WTC11 (cell line): Measurements from ENCODE around the gene RNASET2. TPM values are rescaled to one million over a fixed set of nuclear protein-coding genes. Genes with fewer than 3 reads are reported as not detected.

Experiments
- ATAC-seq: fragments of 200-7000 bp; cut with Tn5 transposase; 2 replicates; pipeline ENCODE4 v1.10.0; 2021; ENCODE audit warnings: mild to moderate bottlenecking, moderate library complexity
- CTCF ChIA-PET: fragments of 300-600 bp; sonication (Branson Sonifier 250); formaldehyde crosslinking; loops from one replicate; lab custom pipeline; 2021; ENCODE audit warnings: antibody characterized with exemption; lab: Charles Lee
- POLR2A ChIA-PET: fragments of 350-600 bp; sonication (Branson Sonifier 250); formaldehyde crosslinking; loops from one replicate; lab custom pipeline; 2021; ENCODE audit warnings: antibody characterized with exemption; lab: Charles Lee
- DNase-seq: peaks from one replicate; pipeline ENCODE4 v3.0.0; 2021; ENCODE audit warnings: low spot score
- H3K27ac Mint-ChIP-seq: 2 replicates; pipeline ENCODE4 v1.8.0; 2021; ENCODE audit warnings: mixed read lengths
- H3K27me3 Mint-ChIP-seq: 2 replicates; pipeline ENCODE4 v1.8.0; 2021; ENCODE audit warnings: low read depth, mild to moderate bottlenecking, moderate library complexity, mixed read lengths
- H3K36me3 Mint-ChIP-seq: 2 replicates; pipeline ENCODE4 v1.8.0; 2021; ENCODE audit warnings: mixed read lengths
- H3K4me1 Mint-ChIP-seq: 2 replicates; pipeline ENCODE4 v1.8.0; 2022; ENCODE audit warnings: mixed read lengths
- H3K4me3 Mint-ChIP-seq: 2 replicates; pipeline ENCODE4 v1.8.0; 2021; ENCODE audit warnings: mild to moderate bottlenecking, moderate library complexity, mixed read lengths
- H3K9me3 Mint-ChIP-seq: 2 replicates; pipeline ENCODE4 v1.8.0; 2021; ENCODE audit warnings: mixed read lengths
- EMX1 ChIP-seq: fragments of 250-450 bp; sonication (Bioruptor Pico); IDR thresholded peaks from 2 replicates; pipeline ENCODE4 v1.8.0; 2021; ENCODE audit warnings: mild to moderate bottlenecking
- IRF2 ChIP-seq: sonication (generic); formaldehyde crosslinking; IDR thresholded peaks from 2 replicates; pipeline ENCODE4 v1.8.0; 2022; ENCODE audit warnings: low read depth, missing genetic modification reagents, borderline replicate concordance
- NFATC4 ChIP-seq: fragments of 250-450 bp; sonication (Bioruptor Pico); IDR thresholded peaks from 2 replicates; pipeline ENCODE4 v1.9.0; 2021; ENCODE audit warnings: mild to moderate bottlenecking
- SMAD3 ChIP-seq: sonication (generic); formaldehyde crosslinking; IDR thresholded peaks from 2 replicates; pipeline ENCODE4 v1.8.0; 2022; ENCODE audit warnings: missing genetic modification reagents, mild to moderate bottlenecking, borderline replicate concordance
- TCF7 ChIP-seq: sonication (generic); formaldehyde crosslinking; IDR thresholded peaks from 2 replicates; pipeline ENCODE4 v1.8.0; 2022; ENCODE audit warnings: mild to moderate bottlenecking, low read depth, missing genetic modification reagents, moderate library complexity
- TEAD1 ChIP-seq: sonication (generic); formaldehyde crosslinking; IDR thresholded peaks from 2 replicates; pipeline ENCODE4 v1.8.0; 2022; ENCODE audit warnings: mild to moderate bottlenecking, missing genetic modification reagents
- TEAD4 ChIP-seq: sonication (generic); formaldehyde crosslinking; IDR thresholded peaks from 2 replicates; pipeline ENCODE4 v1.8.0; 2022; ENCODE audit warnings: mild to moderate bottlenecking, missing genetic modification reagents
- ZNF232 ChIP-seq: sonication (generic); formaldehyde crosslinking; IDR thresholded peaks from 2 replicates; pipeline ENCODE4 v1.8.0; 2022; ENCODE audit warnings: mild to moderate bottlenecking, missing genetic modification reagents
- ZNF317 ChIP-seq: sonication (generic); formaldehyde crosslinking; IDR thresholded peaks from 2 replicates; pipeline ENCODE4 v1.8.1; 2023; ENCODE audit warnings: low read depth, mild to moderate bottlenecking, moderate library complexity, missing genetic modification reagents, borderline replicate concordance
- ZNF423 ChIP-seq: fragments of 250-450 bp; sonication (Bioruptor Pico); IDR thresholded peaks from 2 replicates; pipeline ENCODE4 v2.1.2; 2022; ENCODE audit warnings: mild to moderate bottlenecking, moderate library complexity
- total RNA-seq: library from RNA; stranded (reverse); gene quantifications from 3 replicates; pipeline ENCODE4 v1.2.3, GENCODE V29; 2021
- TF ChIP-seq, protein P1 (sequence below): fragments of 250-450 bp; sonication (Bioruptor Pico); IDR thresholded peaks from 2 replicates; pipeline ENCODE4 v1.9.0; 2021; ENCODE audit warnings: moderate library complexity, mild to moderate bottlenecking, inconsistent platforms, borderline replicate concordance
- TF ChIP-seq, protein P2 (sequence below): sonication (generic); formaldehyde crosslinking; IDR thresholded peaks from 2 replicates; pipeline ENCODE4 v1.8.1; 2023; ENCODE audit warnings: mild to moderate bottlenecking, moderate library complexity, missing genetic modification reagents
- TF ChIP-seq, protein P3 (sequence below): sonication (generic); formaldehyde crosslinking; IDR thresholded peaks from 2 replicates; pipeline ENCODE4 v1.8.1; 2023; ENCODE audit warnings: mild to moderate bottlenecking, missing genetic modification reagents, borderline replicate concordance
- TF ChIP-seq, protein P4 (sequence below): sonication (generic); formaldehyde crosslinking; IDR thresholded peaks from 2 replicates; pipeline ENCODE4 v1.8.1; 2022; ENCODE audit warnings: low read depth, mild to moderate bottlenecking, moderate library complexity, missing genetic modification reagents, borderline replicate concordance
- TF ChIP-seq, protein P5 (sequence below): sonication (generic); formaldehyde crosslinking; IDR thresholded peaks from 2 replicates; pipeline ENCODE4 v1.8.1; 2022; ENCODE audit warnings: low read depth, missing genetic modification reagents, borderline replicate concordance
- TF ChIP-seq, protein P6 (sequence below): sonication (generic); formaldehyde crosslinking; IDR thresholded peaks from 2 replicates; pipeline ENCODE4 v1.8.1; 2022; ENCODE audit warnings: mild to moderate bottlenecking, moderate library complexity, missing genetic modification reagents
- TF ChIP-seq, protein P7 (sequence below): fragments of 250-450 bp; sonication (Bioruptor Pico); IDR thresholded peaks from 2 replicates; pipeline ENCODE4 v1.9.0; 2021; ENCODE audit warnings: mild to moderate bottlenecking, borderline replicate concordance

Gene RNASET2
- total RNA-seq, 1 experiment from 2014 or later: 35.6 TPM

DNA sequence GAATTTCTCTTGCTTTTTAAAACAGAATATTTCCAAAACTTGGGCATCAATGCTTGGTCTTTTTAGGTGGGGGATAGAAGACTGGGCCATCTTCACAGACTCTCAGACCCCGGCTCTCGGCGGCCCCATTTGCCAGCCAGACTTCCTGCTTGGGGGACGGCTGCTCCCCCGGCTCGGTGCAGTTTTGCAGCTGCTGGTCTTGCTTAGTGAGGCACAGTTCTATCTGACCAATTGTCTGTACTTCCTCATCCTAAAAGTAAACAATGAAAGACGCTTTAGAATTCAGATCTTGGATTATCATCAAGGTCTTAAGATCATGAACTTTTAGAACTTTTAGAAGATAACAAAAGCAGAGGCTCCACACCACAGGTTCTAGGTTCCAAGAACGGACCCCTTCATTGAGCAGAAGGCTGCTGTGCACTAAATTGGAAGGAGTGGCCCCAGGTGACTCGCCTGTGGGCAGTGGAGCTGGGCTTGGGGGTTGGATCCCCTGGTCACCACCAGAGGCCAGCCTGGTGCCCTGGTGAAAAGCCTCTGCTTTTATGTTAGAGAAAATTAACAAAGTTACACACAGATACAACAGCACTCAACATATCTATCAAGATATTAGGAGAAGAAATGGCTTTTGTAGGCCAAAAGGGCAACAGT lies 26.7 kb downstream of the RNASET2 start (continued):
- TF ChIP-seq, protein P1, sequence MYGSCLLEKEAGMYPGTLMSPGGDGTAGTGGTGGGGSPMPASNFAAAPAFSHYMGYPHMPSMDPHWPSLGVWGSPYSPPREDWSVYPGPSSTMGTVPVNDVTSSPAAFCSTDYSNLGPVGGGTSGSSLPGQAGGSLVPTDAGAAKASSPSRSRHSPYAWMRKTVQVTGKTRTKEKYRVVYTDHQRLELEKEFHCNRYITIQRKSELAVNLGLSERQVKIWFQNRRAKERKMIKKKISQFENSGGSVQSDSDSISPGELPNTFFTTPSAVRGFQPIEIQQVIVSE (CRISPR knock-in tag): no peak
- TF ChIP-seq, protein P2, sequence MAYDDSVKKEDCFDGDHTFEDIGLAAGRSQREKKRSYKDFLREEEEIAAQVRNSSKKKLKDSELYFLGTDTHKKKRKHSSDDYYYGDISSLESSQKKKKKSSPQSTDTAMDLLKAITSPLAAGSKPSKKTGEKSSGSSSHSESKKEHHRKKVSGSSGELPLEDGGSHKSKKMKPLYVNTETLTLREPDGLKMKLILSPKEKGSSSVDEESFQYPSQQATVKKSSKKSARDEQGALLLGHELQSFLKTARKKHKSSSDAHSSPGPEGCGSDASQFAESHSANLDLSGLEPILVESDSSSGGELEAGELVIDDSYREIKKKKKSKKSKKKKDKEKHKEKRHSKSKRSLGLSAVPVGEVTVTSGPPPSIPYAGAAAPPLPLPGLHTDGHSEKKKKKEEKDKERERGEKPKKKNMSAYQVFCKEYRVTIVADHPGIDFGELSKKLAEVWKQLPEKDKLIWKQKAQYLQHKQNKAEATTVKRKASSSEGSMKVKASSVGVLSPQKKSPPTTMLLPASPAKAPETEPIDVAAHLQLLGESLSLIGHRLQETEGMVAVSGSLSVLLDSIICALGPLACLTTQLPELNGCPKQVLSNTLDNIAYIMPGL (CRISPR knock-in tag): no peak
- TF ChIP-seq, protein P3, sequence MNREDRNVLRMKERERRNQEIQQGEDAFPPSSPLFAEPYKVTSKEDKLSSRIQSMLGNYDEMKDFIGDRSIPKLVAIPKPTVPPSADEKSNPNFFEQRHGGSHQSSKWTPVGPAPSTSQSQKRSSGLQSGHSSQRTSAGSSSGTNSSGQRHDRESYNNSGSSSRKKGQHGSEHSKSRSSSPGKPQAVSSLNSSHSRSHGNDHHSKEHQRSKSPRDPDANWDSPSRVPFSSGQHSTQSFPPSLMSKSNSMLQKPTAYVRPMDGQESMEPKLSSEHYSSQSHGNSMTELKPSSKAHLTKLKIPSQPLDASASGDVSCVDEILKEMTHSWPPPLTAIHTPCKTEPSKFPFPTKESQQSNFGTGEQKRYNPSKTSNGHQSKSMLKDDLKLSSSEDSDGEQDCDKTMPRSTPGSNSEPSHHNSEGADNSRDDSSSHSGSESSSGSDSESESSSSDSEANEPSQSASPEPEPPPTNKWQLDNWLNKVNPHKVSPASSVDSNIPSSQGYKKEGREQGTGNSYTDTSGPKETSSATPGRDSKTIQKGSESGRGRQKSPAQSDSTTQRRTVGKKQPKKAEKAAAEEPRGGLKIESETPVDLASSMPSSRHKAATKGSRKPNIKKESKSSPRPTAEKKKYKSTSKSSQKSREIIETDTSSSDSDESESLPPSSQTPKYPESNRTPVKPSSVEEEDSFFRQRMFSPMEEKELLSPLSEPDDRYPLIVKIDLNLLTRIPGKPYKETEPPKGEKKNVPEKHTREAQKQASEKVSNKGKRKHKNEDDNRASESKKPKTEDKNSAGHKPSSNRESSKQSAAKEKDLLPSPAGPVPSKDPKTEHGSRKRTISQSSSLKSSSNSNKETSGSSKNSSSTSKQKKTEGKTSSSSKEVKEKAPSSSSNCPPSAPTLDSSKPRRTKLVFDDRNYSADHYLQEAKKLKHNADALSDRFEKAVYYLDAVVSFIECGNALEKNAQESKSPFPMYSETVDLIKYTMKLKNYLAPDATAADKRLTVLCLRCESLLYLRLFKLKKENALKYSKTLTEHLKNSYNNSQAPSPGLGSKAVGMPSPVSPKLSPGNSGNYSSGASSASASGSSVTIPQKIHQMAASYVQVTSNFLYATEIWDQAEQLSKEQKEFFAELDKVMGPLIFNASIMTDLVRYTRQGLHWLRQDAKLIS (CRISPR knock-in tag): no peak
- TF ChIP-seq ZNF232 (no peak), ZNF317 (CRISPR knock-in tag) (no peak), ZNF423 (no peak)
- TF ChIP-seq, protein P4, sequence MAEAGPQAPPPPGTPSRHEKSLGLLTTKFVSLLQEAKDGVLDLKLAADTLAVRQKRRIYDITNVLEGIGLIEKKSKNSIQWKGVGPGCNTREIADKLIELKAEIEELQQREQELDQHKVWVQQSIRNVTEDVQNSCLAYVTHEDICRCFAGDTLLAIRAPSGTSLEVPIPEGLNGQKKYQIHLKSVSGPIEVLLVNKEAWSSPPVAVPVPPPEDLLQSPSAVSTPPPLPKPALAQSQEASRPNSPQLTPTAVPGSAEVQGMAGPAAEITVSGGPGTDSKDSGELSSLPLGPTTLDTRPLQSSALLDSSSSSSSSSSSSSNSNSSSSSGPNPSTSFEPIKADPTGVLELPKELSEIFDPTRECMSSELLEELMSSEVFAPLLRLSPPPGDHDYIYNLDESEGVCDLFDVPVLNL (CRISPR knock-in tag): no peak
- TF ChIP-seq, protein P5, sequence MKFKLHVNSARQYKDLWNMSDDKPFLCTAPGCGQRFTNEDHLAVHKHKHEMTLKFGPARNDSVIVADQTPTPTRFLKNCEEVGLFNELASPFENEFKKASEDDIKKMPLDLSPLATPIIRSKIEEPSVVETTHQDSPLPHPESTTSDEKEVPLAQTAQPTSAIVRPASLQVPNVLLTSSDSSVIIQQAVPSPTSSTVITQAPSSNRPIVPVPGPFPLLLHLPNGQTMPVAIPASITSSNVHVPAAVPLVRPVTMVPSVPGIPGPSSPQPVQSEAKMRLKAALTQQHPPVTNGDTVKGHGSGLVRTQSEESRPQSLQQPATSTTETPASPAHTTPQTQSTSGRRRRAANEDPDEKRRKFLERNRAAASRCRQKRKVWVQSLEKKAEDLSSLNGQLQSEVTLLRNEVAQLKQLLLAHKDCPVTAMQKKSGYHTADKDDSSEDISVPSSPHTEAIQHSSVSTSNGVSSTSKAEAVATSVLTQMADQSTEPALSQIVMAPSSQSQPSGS (CRISPR knock-in tag): no peak

GRCh38 chr6:166928644-166929541 lies 27.5 kb downstream of the RNASET2 start:
- Mint-ChIP-seq H3K27me3 (no peaks in the 10 kb centered on the region), H3K4me3 (no peak overlapping the region), H3K9me3 (peaks cover 4% of the 10 kb centered on the region; the same call in 1 of the 2 replicates), H3K36me3 (peaks cover 11% of the 10 kb centered on the region; the same call in 1 of the 2 replicates), H3K27ac (no peak overlapping the region), H3K4me1 (no peaks in the 10 kb centered on the region)
- DNase-seq (no peak), ATAC-seq (no peak)
- ChIA-PET CTCF (interaction anchor here (1.0 kb wide), 1 partner anchor 213 kb away, joined by 3 read pairs; no protein-coding TSS in a partner anchor), POLR2A (no interaction called here)
- TF ChIP-seq TEAD4 (CRISPR knock-in tag) (no peak), NFATC4 (CRISPR knock-in tag) (no peak), SMAD3 (CRISPR knock-in tag) (no peak), IRF2 (CRISPR knock-in tag) (no peak), TEAD1 (no peak), TCF7 (CRISPR knock-in tag) (no peak), EMX1 (CRISPR knock-in tag) (no peak)
- TF ChIP-seq, protein P6, sequence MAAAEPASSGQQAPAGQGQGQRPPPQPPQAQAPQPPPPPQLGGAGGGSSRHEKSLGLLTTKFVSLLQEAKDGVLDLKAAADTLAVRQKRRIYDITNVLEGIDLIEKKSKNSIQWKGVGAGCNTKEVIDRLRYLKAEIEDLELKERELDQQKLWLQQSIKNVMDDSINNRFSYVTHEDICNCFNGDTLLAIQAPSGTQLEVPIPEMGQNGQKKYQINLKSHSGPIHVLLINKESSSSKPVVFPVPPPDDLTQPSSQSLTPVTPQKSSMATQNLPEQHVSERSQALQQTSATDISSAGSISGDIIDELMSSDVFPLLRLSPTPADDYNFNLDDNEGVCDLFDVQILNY: no peak
- TF ChIP-seq, protein P7, sequence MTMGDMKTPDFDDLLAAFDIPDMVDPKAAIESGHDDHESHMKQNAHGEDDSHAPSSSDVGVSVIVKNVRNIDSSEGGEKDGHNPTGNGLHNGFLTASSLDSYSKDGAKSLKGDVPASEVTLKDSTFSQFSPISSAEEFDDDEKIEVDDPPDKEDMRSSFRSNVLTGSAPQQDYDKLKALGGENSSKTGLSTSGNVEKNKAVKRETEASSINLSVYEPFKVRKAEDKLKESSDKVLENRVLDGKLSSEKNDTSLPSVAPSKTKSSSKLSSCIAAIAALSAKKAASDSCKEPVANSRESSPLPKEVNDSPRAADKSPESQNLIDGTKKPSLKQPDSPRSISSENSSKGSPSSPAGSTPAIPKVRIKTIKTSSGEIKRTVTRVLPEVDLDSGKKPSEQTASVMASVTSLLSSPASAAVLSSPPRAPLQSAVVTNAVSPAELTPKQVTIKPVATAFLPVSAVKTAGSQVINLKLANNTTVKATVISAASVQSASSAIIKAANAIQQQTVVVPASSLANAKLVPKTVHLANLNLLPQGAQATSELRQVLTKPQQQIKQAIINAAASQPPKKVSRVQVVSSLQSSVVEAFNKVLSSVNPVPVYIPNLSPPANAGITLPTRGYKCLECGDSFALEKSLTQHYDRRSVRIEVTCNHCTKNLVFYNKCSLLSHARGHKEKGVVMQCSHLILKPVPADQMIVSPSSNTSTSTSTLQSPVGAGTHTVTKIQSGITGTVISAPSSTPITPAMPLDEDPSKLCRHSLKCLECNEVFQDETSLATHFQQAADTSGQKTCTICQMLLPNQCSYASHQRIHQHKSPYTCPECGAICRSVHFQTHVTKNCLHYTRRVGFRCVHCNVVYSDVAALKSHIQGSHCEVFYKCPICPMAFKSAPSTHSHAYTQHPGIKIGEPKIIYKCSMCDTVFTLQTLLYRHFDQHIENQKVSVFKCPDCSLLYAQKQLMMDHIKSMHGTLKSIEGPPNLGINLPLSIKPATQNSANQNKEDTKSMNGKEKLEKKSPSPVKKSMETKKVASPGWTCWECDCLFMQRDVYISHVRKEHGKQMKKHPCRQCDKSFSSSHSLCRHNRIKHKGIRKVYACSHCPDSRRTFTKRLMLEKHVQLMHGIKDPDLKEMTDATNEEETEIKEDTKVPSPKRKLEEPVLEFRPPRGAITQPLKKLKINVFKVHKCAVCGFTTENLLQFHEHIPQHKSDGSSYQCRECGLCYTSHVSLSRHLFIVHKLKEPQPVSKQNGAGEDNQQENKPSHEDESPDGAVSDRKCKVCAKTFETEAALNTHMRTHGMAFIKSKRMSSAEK (CRISPR knock-in tag): no peak
